Neuronal stem cell (in vitro differentiated cells): ENCODE measurements around the gene MAP3K7CL.

Experiments
- DNase-seq: peaks from one replicate; pipeline ENCODE4 v3.0.0-alpha.2; 2013; ENCODE audit warnings: low spot score
- H2AFZ ChIP-seq: one replicate; pipeline ENCODE4 v1.6.1; 2013; ENCODE audit warnings: mild to moderate bottlenecking, low read length, inconsistent platforms
- H2AK5ac ChIP-seq: 2 replicates; pipeline ENCODE4 v1.6.1; 2013; ENCODE audit warnings: low read depth, mild to moderate bottlenecking, inconsistent platforms, low read length, moderate library complexity, mixed read lengths
- H2BK120ac ChIP-seq: 2 replicates; pipeline ENCODE4 v1.6.1; 2013; ENCODE audit warnings: low read depth, mild to moderate bottlenecking, inconsistent platforms, low read length, moderate library complexity, mixed read lengths
- H2BK12ac ChIP-seq: one replicate; pipeline ENCODE4 v1.6.1; 2013; ENCODE audit warnings: low read length, inconsistent platforms
- H2BK15ac ChIP-seq: 2 replicates; pipeline ENCODE4 v1.6.1; 2013; ENCODE audit warnings: mild to moderate bottlenecking, low read length, inconsistent platforms, mixed read lengths
- H2BK5ac ChIP-seq: one replicate; pipeline ENCODE4 v1.6.1; 2013; ENCODE audit warnings: inconsistent platforms, mild to moderate bottlenecking, low read length, moderate library complexity
- H3K14ac ChIP-seq: one replicate; pipeline ENCODE4 v1.6.1; 2013; ENCODE audit warnings: low read length, inconsistent platforms
- H3K18ac ChIP-seq: 2 replicates; pipeline ENCODE4 v1.6.1; 2013; ENCODE audit warnings: low read length, inconsistent platforms
- H3K23ac ChIP-seq: 2 replicates; pipeline ENCODE4 v1.6.1; 2013; ENCODE audit warnings: low read depth, mild to moderate bottlenecking, mixed read lengths, low read length, inconsistent platforms; ENCODE audit not compliant: poor library complexity
- H3K27ac ChIP-seq: replicated peaks from 3 replicates; pipeline ENCODE4 v1.5.1; 2013; ENCODE audit warnings: low read length, inconsistent platforms
- H3K27me3 ChIP-seq, 3 experiments: 2 replicates each; pipeline ENCODE4 v1.6.1; 2013; ENCODE audit warnings: low read length in 3 of 3, mild to moderate bottlenecking in 2 of 3, inconsistent platforms in 1 of 3, low read depth in 1 of 3, mixed read lengths in 1 of 3, moderate library complexity in 1 of 3; ENCODE audit not compliant: control insufficient read depth in 3 of 3, insufficient read depth in 3 of 3
- H3K36me3 ChIP-seq, 2 donors: replicated peaks in 1 of 2; 2 replicates each; pipeline ENCODE4 v1.6.1; 2013; ENCODE audit warnings: low read length in 2 of 2; ENCODE audit not compliant: control insufficient read depth in 2 of 2, insufficient read depth in 2 of 2
- H3K4ac ChIP-seq: 2 replicates; pipeline ENCODE4 v1.6.1; 2013; ENCODE audit warnings: inconsistent platforms, mild to moderate bottlenecking, low read length, moderate library complexity
- H3K4me1 ChIP-seq, 2 donors: 1 replicate in 1 of 2; 2 replicates in 1 of 2; pipeline ENCODE4 v1.6.1; 2013; ENCODE audit warnings: low read length in 2 of 2, low read depth in 1 of 2; ENCODE audit not compliant: control insufficient read depth in 2 of 2, insufficient read depth in 1 of 2
- H3K4me2 ChIP-seq: one replicate; pipeline ENCODE4 v1.6.1; 2013; ENCODE audit warnings: mild to moderate bottlenecking, low read length, inconsistent platforms; ENCODE audit not compliant: insufficient read depth, poor library complexity, severe bottlenecking
- H3K4me3 ChIP-seq, 2 donors: 2 replicates each; pipeline ENCODE4 v1.5.1; 2013; ENCODE audit warnings: low read length in 2 of 2, mild to moderate bottlenecking in 2 of 2, inconsistent platforms in 1 of 2, moderate library complexity in 1 of 2
- H3K79me1 ChIP-seq: one replicate; pipeline ENCODE4 v1.6.1; 2013; ENCODE audit warnings: low read depth, mild to moderate bottlenecking, inconsistent platforms, low read length, moderate library complexity
- H3K9ac ChIP-seq: one replicate; pipeline ENCODE4 v1.6.1; 2013; ENCODE audit warnings: mild to moderate bottlenecking, low read depth, low read length, inconsistent platforms; ENCODE audit not compliant: poor library complexity
- H3K9me3 ChIP-seq, 2 donors: replicated peaks in 1 of 2; 2 replicates each; pipeline versions ENCODE3 to v1.6.1; 2013; ENCODE audit warnings: low read length in 2 of 2, mild to moderate bottlenecking in 2 of 2, inconsistent platforms in 1 of 2, low read depth in 1 of 2, mixed read lengths in 1 of 2, moderate library complexity in 1 of 2; ENCODE audit not compliant: control insufficient read depth in 2 of 2, insufficient read depth in 1 of 2
- H4K8ac ChIP-seq: one replicate; pipeline ENCODE4 v1.6.1; 2013; ENCODE audit warnings: low read depth, mild to moderate bottlenecking, inconsistent platforms, low read length, moderate library complexity
- H4K91ac ChIP-seq: one replicate; pipeline ENCODE4 v1.6.1; 2013; ENCODE audit warnings: low read length, low read depth, mild to moderate bottlenecking, inconsistent platforms; ENCODE audit not compliant: poor library complexity
- WGBS, 2 donors: extraction: QIAGEN DNeasy Blood & Tissue Kit; methylation state at CpG; one replicate each; pipeline ENCODE4 v1.1.7; 2013; ENCODE audit warnings: missing lambda C conversion rate in 2 of 2, mixed read lengths in 1 of 2; ENCODE audit not compliant: insufficient read length in 2 of 2, insufficient replicate concordance in 1 of 2; ENCODE audit errors: extremely low coverage in 2 of 2; 5-methylcytosine and 5-hydroxymethylcytosine counted together

The MAP3K7CL gene

GRCh38 chr21:29193072-29193471 lies 62.6 kb downstream of the MAP3K7CL start:
- peak overlapping the region; percentile 30 for H3K9ac ChIP-seq
- no peak overlapping the region for H3K23ac ChIP-seq
- no peak overlapping the region for H3K4me2 ChIP-seq
- no peak overlapping the region for H2AK5ac ChIP-seq
- no CpG with 5 or more reads among the region's 10 CpGs for WGBS, 2 donors
- H3K27me3 ChIP-seq, result no peaks in the 10 kb centered on the region
- H2BK5ac ChIP-seq, result peak overlapping the region; percentile 53
- H3K18ac ChIP-seq, result no peak overlapping the region
- no peak overlapping the region for H3K27ac ChIP-seq
- H3K14ac ChIP-seq, result no peak overlapping the region
- H4K8ac ChIP-seq, result no peak overlapping the region
- H2BK12ac ChIP-seq, result no peak overlapping the region
- H3K4ac ChIP-seq, result no peak overlapping the region
- no peaks in the 10 kb centered on the region for H3K36me3 ChIP-seq
- no peak overlapping the region for H4K91ac ChIP-seq
- no peaks in the 10 kb centered on the region for H3K79me1 ChIP-seq
- H3K9me3 ChIP-seq, result no peaks in the 10 kb centered on the region
- H3K4me3 ChIP-seq, result no peak overlapping the region
- H2BK120ac ChIP-seq, result no peak overlapping the region
- H2AFZ ChIP-seq, result no peak overlapping the region
- no peak overlapping the region for H2BK15ac ChIP-seq
- no peak for DNase-seq
- H3K4me1 ChIP-seq, result peaks cover 0 to 9% of the 10 kb centered on the region in 2 donors

- Histone ChIP-seq H2BK5ac (no peak overlapping the region), H3K9me3 (no peaks in the 10 kb centered on the region), H3K4me1 (peaks cover 0 to 9% of the 10 kb centered on the region in 2 donors), H3K36me3 (no peaks in the 10 kb centered on the region), H3K4me2 (no peak overlapping the region), H4K91ac (no peak overlapping the region), H2BK15ac (no peak overlapping the region), H4K8ac (no peak overlapping the region), H3K23ac (no peak overlapping the region), H3K4me3 (no peak overlapping the region), H3K79me1 (no peaks in the 10 kb centered on the region), H3K9ac (no peak overlapping the region), H3K4ac (no peak overlapping the region), H2BK120ac (no peak overlapping the region), H3K27ac (no peak overlapping the region), H2AFZ (peak overlapping the region; percentile 14), H3K14ac (no peak overlapping the region), H3K27me3 (no peaks in the 10 kb centered on the region), H2AK5ac (no peak overlapping the region), H2BK12ac (no peak overlapping the region), H3K18ac (no peak overlapping the region)
- WGBS, 2 donors, result no CpG with 5 or more reads among the region's 6 CpGs
- no peak for DNase-seq
Measured at GRCh38 chr21:29193901-29194300, 63.5 kb downstream of the MAP3K7CL start.

GRCh38 chr21:29194342-29194741 lies 63.9 kb downstream of the MAP3K7CL start:
- DNase-seq, result no peak
- no peaks in the 10 kb centered on the region for H3K9me3 ChIP-seq
- H3K27me3 ChIP-seq, result no peaks in the 10 kb centered on the region
- no peak overlapping the region for H4K91ac ChIP-seq
- H3K36me3 ChIP-seq, result no peaks in the 10 kb centered on the region
- no peak overlapping the region for H3K9ac ChIP-seq
- no peak overlapping the region for H3K14ac ChIP-seq
- H3K4me1 ChIP-seq, result peaks cover 0 to 9% of the 10 kb centered on the region in 2 donors
- no peak overlapping the region for H3K4me2 ChIP-seq
- no peak overlapping the region for H3K27ac ChIP-seq
- H2AFZ ChIP-seq, result peak overlapping the region; percentile 75
- no peak overlapping the region for H2BK12ac ChIP-seq
- H2BK15ac ChIP-seq, result no peak overlapping the region
- no peak overlapping the region for H3K23ac ChIP-seq
- no peak overlapping the region for H2BK5ac ChIP-seq
- no peak overlapping the region for H2BK120ac ChIP-seq
- H3K79me1 ChIP-seq, result no peaks in the 10 kb centered on the region
- H3K4ac ChIP-seq, result no peak overlapping the region
- H2AK5ac ChIP-seq, result no peak overlapping the region
- H3K4me3 ChIP-seq, result no peak overlapping the region
- H3K18ac ChIP-seq, result no peak overlapping the region
- no CpG with 5 or more reads among the region's 3 CpGs for WGBS, 2 donors
- no peak overlapping the region for H4K8ac ChIP-seq

- no peak overlapping the region for H3K27ac ChIP-seq
- no peak for DNase-seq
Measured at GRCh38 chr21:29194847-29195246, 64.4 kb downstream of the MAP3K7CL start.

More at GRCh38 chr21:29194847-29195246, 64.4 kb downstream of the MAP3K7CL start:
- no peaks in the 10 kb centered on the region for H3K9me3 ChIP-seq
- H2AFZ ChIP-seq, result peak overlapping the region; percentile 75
- no peak overlapping the region for H3K23ac ChIP-seq
- H2BK12ac ChIP-seq, result no peak overlapping the region
- H2BK15ac ChIP-seq, result no peak overlapping the region
- H3K4me2 ChIP-seq, result no peak overlapping the region
- no peak overlapping the region for H4K91ac ChIP-seq
- no peaks in the 10 kb centered on the region for H3K27me3 ChIP-seq
- no CpG with 5 or more reads among the region's 3 CpGs for WGBS, 2 donors
- H2BK120ac ChIP-seq, result no peak overlapping the region
- no peak overlapping the region for H2BK5ac ChIP-seq
- no peaks in the 10 kb centered on the region for H3K36me3 ChIP-seq
- peaks cover 0 to 9% of the 10 kb centered on the region in 2 donors for H3K4me1 ChIP-seq
- H3K4me3 ChIP-seq, result no peak overlapping the region
- H3K4ac ChIP-seq, result no peak overlapping the region
- no peak overlapping the region for H3K9ac ChIP-seq
- no peak overlapping the region for H2AK5ac ChIP-seq
- H3K14ac ChIP-seq, result no peak overlapping the region
- no peaks in the 10 kb centered on the region for H3K79me1 ChIP-seq
- H4K8ac ChIP-seq, result no peak overlapping the region
- no peak overlapping the region for H3K18ac ChIP-seq
